Heart right ventricle (tissue), 16 donors: ENCODE data around the gene CREB5. TPM values are rescaled to one million over a fixed set of nuclear protein-coding genes. Genes with fewer than 3 reads are reported as not detected.

ENCODE experiments used
- ATAC-seq, 8 donors: fragments of 200-7000 bp; cut with Tn5 transposase; one replicate each; pipeline ENCODE4 v1.9.1; 2020; ENCODE audit warnings: mild to moderate bottlenecking in 8 of 8, moderate library complexity in 8 of 8, moderate number of reproducible peaks in 1 of 8
- DNase-seq, 2 donors: peaks; one replicate each; pipeline ENCODE4 v3.0.0-alpha.2; 2020
- H3K27ac ChIP-seq, 10 donors: fragments of 200-600 bp; sonication (generic) in 2 of 10; one replicate each; pipeline versions ENCODE4 v1.5.0 to v1.8.0; 2020 to 2022; ENCODE audit warnings: mild to moderate bottlenecking in 3 of 10
- H3K27me3 ChIP-seq, 7 donors: fragments of 200-600 bp; one replicate each; pipeline ENCODE4 v1.8.0; 2021 to 2022; ENCODE audit warnings: mild to moderate bottlenecking in 2 of 7
- H3K36me3 ChIP-seq, 9 donors: fragments of 200-600 bp; sonication (generic) in 1 of 9; one replicate each; pipeline versions ENCODE4 v1.5.0 to v1.8.0; 2020 to 2022; ENCODE audit warnings: mild to moderate bottlenecking in 2 of 9
- H3K4me1 ChIP-seq, 9 donors: fragments of 200-600 bp; sonication (generic) in 1 of 9; one replicate each; pipeline versions ENCODE4 v1.5.0 to v1.8.0; 2020 to 2022; ENCODE audit warnings: mild to moderate bottlenecking in 4 of 9
- H3K4me3 ChIP-seq, 10 donors: fragments of 200-600 bp; sonication (generic) in 2 of 10; one replicate each; pipeline versions ENCODE4 v1.5.0 to v1.8.0; 2020 to 2022; ENCODE audit warnings: mild to moderate bottlenecking in 7 of 10, moderate library complexity in 2 of 10
- H3K9me3 ChIP-seq, 11 donors: fragments of 200-600 bp in 10 of 11; sonication (generic) in 2 of 11; one replicate each; pipeline versions ENCODE4 v1.5.0 to v1.8.0; 2013 to 2022; ENCODE audit warnings: mild to moderate bottlenecking in 2 of 11, control low read depth in 1 of 11, moderate library complexity in 1 of 11
- CTCF ChIP-seq, 9 donors: fragments of 200-600 bp; sonication (generic) in 2 of 9; IDR thresholded peaks; one replicate each; pipeline versions ENCODE4 v1.5.0 to v1.8.0; 2021 to 2022; ENCODE audit warnings: antibody characterized with exemption in 9 of 9, mild to moderate bottlenecking in 5 of 9, moderate library complexity in 1 of 9
- WGBS, 2 donors: extraction: QIAGEN DNeasy Blood & Tissue Kit; methylation state at CpG; one replicate each; pipeline ENCODE4 v1.1.7; 2013; ENCODE audit warnings: inconsistent platforms in 1 of 2; 5-methylcytosine and 5-hydroxymethylcytosine counted together
- intact Hi-C, 10 donors: fragments of 100-400 bp; cut with DNase I; formaldehyde crosslinking; loops; one replicate each; pipeline versions ENCODE4 v1.11.1 to v1.14.2; 2022
- polyA plus RNA-seq, 2 donors: library from polyadenylated mRNA; stranded (reverse); fragments of 200-250 nt; gene quantifications; one replicate each; pipeline ENCODE4 v1.2.3, GENCODE V29; 2013
- total RNA-seq, 10 donors: library from RNA; stranded (reverse); fragmentation: NEBNext Ultra II Directional in 3 of 10; extraction: Animal tissue kit (Norgen Biotek cat#: 25700) in 3 of 10; gene quantifications; one replicate each; pipeline versions ENCODE4 v1.2.1 to v1.2.4, GENCODE V29; 2021 to 2023
- donor health status: Arrhythmogenic right ventricular cardiomyopathy.
- donor health status: ischemic (EF 13 %, LVEDD 7.1; RV severe dilation, severe dysfunction).
- donor health status: healthy with polysubstance abuse.
- donor health status: DM: no; HTN: yes; CAD: no.
- donor health status: DM: no; HTN: no; CAD: no.
- donor health status: ischemic (EF 25% LVEDD 6.9; RV normal size, moderate dysfunction).
- donor health status: ischemic (EF 25% LVEDD 5.7; RV mildly dilated, moderate dysfunction).
- donor health status: healthy.
- donor health status: DM: yes; HTN: yes; CAD: no.
- donor health status: Ischemic cardiomyopathy.
- donor health status: ischemic (EF 35%, LVEDD 5.7; RV mildly dilated, moderate dysfunction).
- donor health status: nonischemic (EF 11% LVEDD 7.7; RV severe dilation, severe dysfunction).
- donor health status: DM: yes; HTN: yes; CAD: no.
- donor health status: PGD.
- donor health status: ischemic (EF 29% LVEDD 5.4; RV normal size, mild dysfunction).
- donor health status: nonischemic (EF 23%, LVEDD 6.1; RV moderate dilation, normal function).

The CREB5 gene
- total and polyA plus RNA-seq, 12 donors = 4.7 to 170 (median 19.0) TPM

- H3K36me3 ChIP-seq = peaks cover 0 to 52% (median 0%) of the 10 kb centered on the region in 9 donors
- H3K27ac ChIP-seq = peak overlapping the region in 2 of 10 donors; percentile 10 to 41
- H3K4me1 ChIP-seq = peaks cover 0 to 25% (median 5%) of the 10 kb centered on the region in 9 donors
- H3K4me3 ChIP-seq = no peak overlapping the region
- ATAC-seq (peak in 7 of 8 donors; percentile 27 to 58 (median 50)), DNase-seq (no peak)
- 53 to 55% methylated on average over 6 of the region's 6 CpGs for WGBS, 2 donors
- intact Hi-C loops = no loop called here
- no peak for TF ChIP-seq CTCF (IDR thresholded peaks at IDR 0.05)
- no peaks in the 10 kb centered on the region for H3K9me3 ChIP-seq
- no peaks in the 10 kb centered on the region for H3K27me3 ChIP-seq
Measured at GRCh38 chr7:28813243-28813962, 401.1 kb downstream of the CREB5 start.

GRCh38 chr7:28815369-28815927 lies 403.1 kb downstream of the CREB5 start:
- 94 to 95% methylated on average over 1 of the region's 1 CpG for WGBS, 2 donors
- TF ChIP-seq CTCF (IDR thresholded peaks at IDR 0.05) = no peak
- Histone ChIP-seq H3K4me3 (no peak overlapping the region), H3K4me1 (peaks cover 0 to 25% (median 5%) of the 10 kb centered on the region in 9 donors), H3K27ac (peak overlapping the region in 1 of 10 donors; percentile 17), H3K9me3 (no peaks in the 10 kb centered on the region), H3K36me3 (peaks cover 0 to 53% (median 9%) of the 10 kb centered on the region in 9 donors), H3K27me3 (no peaks in the 10 kb centered on the region)
- intact Hi-C loops = no loop called here
- ATAC-seq (peak in 2 of 8 donors; percentile 40 to 45), DNase-seq (no peak)

DNA sequence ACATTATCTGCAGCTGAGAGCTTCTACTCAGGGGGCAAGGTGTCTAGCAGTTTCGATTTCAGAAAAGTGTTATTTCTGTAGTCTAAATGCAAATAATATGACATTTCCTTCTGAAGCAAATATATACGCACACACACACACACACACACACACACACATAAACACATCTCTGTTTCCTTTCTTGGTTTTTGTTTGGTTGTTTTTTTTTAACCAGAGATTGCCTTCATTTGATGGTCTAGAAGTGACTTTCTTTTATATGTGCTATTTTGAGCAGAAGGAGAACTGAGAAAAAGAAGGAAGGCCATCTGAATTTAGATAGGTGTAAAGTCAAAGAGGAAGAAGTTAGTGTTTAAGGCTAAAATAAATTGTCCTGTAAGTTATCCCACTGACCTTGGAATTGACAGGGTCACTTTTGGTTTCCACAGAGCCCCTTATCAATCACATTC lies 403.6 kb downstream of the CREB5 start:
- peaks cover 0 to 25% (median 5%) of the 10 kb centered on the region in 9 donors for H3K4me1 ChIP-seq
- no peaks in the 10 kb centered on the region for H3K9me3 ChIP-seq
- 68 to 84% methylated on average over 2 of the region's 2 CpGs for WGBS, 2 donors

DNA sequence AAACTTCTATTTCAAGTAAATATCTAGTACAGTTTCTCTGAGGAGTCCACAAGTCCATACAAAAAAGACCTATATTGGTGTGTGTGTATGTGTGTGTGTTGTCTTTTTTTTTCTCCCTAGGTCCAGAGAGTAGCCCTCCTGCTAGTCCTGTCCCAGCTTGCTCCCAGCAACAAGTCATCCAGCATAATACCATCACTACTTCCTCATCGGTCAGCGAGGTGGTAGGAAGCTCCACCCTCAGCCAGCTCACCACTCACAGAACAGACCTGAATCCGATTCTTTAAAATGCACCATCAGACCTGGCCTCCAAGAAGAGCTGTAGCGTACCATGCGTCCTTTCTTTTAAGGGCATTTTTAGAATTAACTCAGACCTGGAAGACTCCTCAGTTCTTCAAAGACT lies 406.7 kb downstream of the CREB5 start:
- no peak overlapping the region for H3K4me3 ChIP-seq
- peaks cover 0 to 71% (median 17%) of the 10 kb centered on the region in 9 donors for H3K36me3 ChIP-seq
- H3K27ac ChIP-seq = no peak overlapping the region
- no peaks in the 10 kb centered on the region for H3K27me3 ChIP-seq
- ATAC-seq (no peak), DNase-seq (no peak)
- peaks cover 0 to 5% (median 0%) of the 10 kb centered on the region in 9 donors for H3K4me1 ChIP-seq
- no peaks in the 10 kb centered on the region for H3K9me3 ChIP-seq
- WGBS, 2 donors = 88 to 92% methylated on average over 5 of the region's 5 CpGs
- no peak for TF ChIP-seq CTCF (IDR thresholded peaks at IDR 0.05)
- intact Hi-C loops = no loop called here

More for the DNA sequence above, 403.6 kb downstream of the CREB5 start:
- Histone ChIP-seq H3K27me3 (no peaks in the 10 kb centered on the region), H3K4me3 (no peak overlapping the region), H3K36me3 (peaks cover 0 to 52% (median 9%) of the 10 kb centered on the region in 9 donors), H3K27ac (no peak overlapping the region)
- ATAC-seq = no peak
- TF ChIP-seq CTCF (IDR thresholded peaks at IDR 0.05) = no peak
- DNase-seq = no peak
- intact Hi-C loops = no loop called here
